Heart left ventricle (tissue), 13 donors: ENCODE data around the gene CDK5RAP3.

Experiments
- CTCF ChIP-seq, 12 donors: fragments of 200-600 bp; sonication (generic) in 4 of 12; IDR thresholded peaks; one replicate each; pipeline versions ENCODE4 v1.5.0 to v1.8.0; 2018 to 2022; ENCODE audit warnings: antibody characterized with exemption in 12 of 12, mild to moderate bottlenecking in 5 of 12
- POLR2A ChIP-seq, 2 donors: fragments of 450-650 bp; IDR thresholded peaks; one replicate each; pipeline ENCODE4 v1.6.1; 2017; ENCODE audit warnings: antibody characterized with exemption in 2 of 2, mild to moderate bottlenecking in 2 of 2, moderate library complexity in 2 of 2
- donor health status: ischemic (EF 13 %, LVEDD 7.1; RV severe dilation, severe dysfunction).
- donor health status: DM: no; HTN: yes; CAD: no.
- donor health status: DM: no; HTN: no; CAD: no.
- donor health status: ischemic (EF 25% LVEDD 6.9; RV normal size, moderate dysfunction).
- donor health status: ischemic (EF 25% LVEDD 5.7; RV mildly dilated, moderate dysfunction).
- donor health status: ischemic (EF 35%, LVEDD 5.7; RV mildly dilated, moderate dysfunction).
- donor health status: nonischemic (EF 11% LVEDD 7.7; RV severe dilation, severe dysfunction).
- donor health status: DM: yes; HTN: yes; CAD: no.
- donor health status: PGD.
- donor health status: ischemic (EF 29% LVEDD 5.4; RV normal size, mild dysfunction).
- donor health status: nonischemic (EF 23%, LVEDD 6.1; RV moderate dilation, normal function).

- TF ChIP-seq CTCF (IDR thresholded peaks at IDR 0.05), result no peak
- no peak for TF ChIP-seq POLR2A (IDR thresholded peaks at IDR 0.05)
Observed at GRCh38 chr17:47968836-47969235, 2.1 kb upstream of the CDK5RAP3 start.
